CD14-positive monocyte (primary cell): ENCODE results near the gene MLX. TPM values are rescaled to one million over a fixed set of nuclear protein-coding genes. Genes with fewer than 3 reads are reported as not detected.

Experiments
- DNase-seq, 3 donors: peaks; one replicate each; pipeline ENCODE4 v3.0.0-alpha.2; 2011 to 2022
- H2AFZ ChIP-seq: 2 replicates; pipeline ENCODE4 v1.6.0; 2012; ENCODE audit warnings: mild to moderate bottlenecking, low read depth, low read length, inconsistent platforms; ENCODE audit not compliant: insufficient read depth, poor library complexity, severe bottlenecking
- H3K27ac ChIP-seq, 2 donors: 1 replicate in 1 of 2; 2 replicates in 1 of 2; pipeline ENCODE4 v1.5.1; 2012 to 2013; ENCODE audit warnings: low read length in 2 of 2, control low read depth in 1 of 2, inconsistent platforms in 1 of 2, low read depth in 1 of 2, mild to moderate bottlenecking in 1 of 2
- H3K27me3 ChIP-seq, 2 donors: one replicate each; pipeline versions ENCODE4 v1.6.0 to v1.6.1; 2011 to 2013; ENCODE audit warnings: low read length in 2 of 2; ENCODE audit not compliant: control insufficient read depth in 2 of 2, insufficient read depth in 2 of 2
- H3K36me3 ChIP-seq, 2 donors: replicated peaks in 1 of 2; 1 replicate in 1 of 2; 2 replicates in 1 of 2; pipeline versions ENCODE4 v1.5.1 to v1.6.1; 2012 to 2013; ENCODE audit warnings: low read length in 2 of 2, control low read depth in 1 of 2, inconsistent platforms in 1 of 2, mild to moderate bottlenecking in 1 of 2; ENCODE audit not compliant: insufficient read depth in 2 of 2, control insufficient read depth in 1 of 2
- H3K4me1 ChIP-seq, 2 donors: 1 replicate in 1 of 2; 2 replicates in 1 of 2; pipeline versions ENCODE4 v1.5.1 to v1.6.1; 2012 to 2013; ENCODE audit warnings: low read length in 2 of 2, control low read depth in 1 of 2, inconsistent platforms in 1 of 2, mild to moderate bottlenecking in 1 of 2, moderate library complexity in 1 of 2; ENCODE audit not compliant: insufficient read depth in 2 of 2, control insufficient read depth in 1 of 2
- H3K4me2 ChIP-seq: replicated peaks from 2 replicates; pipeline ENCODE3; 2012; ENCODE audit warnings: low read length, moderate library complexity, mild to moderate bottlenecking; ENCODE audit not compliant: poor library complexity, severe bottlenecking; ENCODE audit errors: extremely low read depth
- H3K4me3 ChIP-seq, 3 experiments: fragments of 200-600 bp in 1 of 3; sonication (generic) in 1 of 3; replicated peaks in 1 of 3; 1 replicate in 2 of 3; 2 replicates in 1 of 3; pipeline ENCODE4 v1.5.1; 2011 to 2013; ENCODE audit warnings: low read length in 3 of 3, mild to moderate bottlenecking in 3 of 3, control low read depth in 2 of 3, low read depth in 2 of 3, inconsistent platforms in 1 of 3, moderate library complexity in 1 of 3
- H3K79me2 ChIP-seq: 2 replicates; pipeline ENCODE4 v1.6.0; 2012; ENCODE audit warnings: mild to moderate bottlenecking, control low read depth, inconsistent platforms, low read length, moderate library complexity; ENCODE audit not compliant: insufficient read depth
- H3K9ac ChIP-seq: 2 replicates; pipeline ENCODE4 v1.6.0; 2017; ENCODE audit warnings: low read length, mild to moderate bottlenecking; ENCODE audit not compliant: insufficient read depth, poor library complexity, severe bottlenecking
- H3K9me3 ChIP-seq, 2 donors: replicated peaks in 1 of 2; 1 replicate in 1 of 2; 2 replicates in 1 of 2; pipeline versions ENCODE4 v1.5.1 to v1.6.1; 2012 to 2013; ENCODE audit warnings: low read length in 2 of 2, control low read depth in 1 of 2; ENCODE audit not compliant: control insufficient read depth in 1 of 2, insufficient read depth in 1 of 2
- H4K20me1 ChIP-seq: 2 replicates; pipeline ENCODE4 v1.6.0; 2012; ENCODE audit warnings: mild to moderate bottlenecking, low read length, control low read depth, moderate library complexity; ENCODE audit not compliant: insufficient read depth
- H3K27ac Mint-ChIP-seq, 7 donors: one replicate each; pipeline ENCODE4 v1.8.0; 2020; ENCODE audit warnings: mild to moderate bottlenecking in 7 of 7, mixed read lengths in 7 of 7, moderate library complexity in 6 of 7, inconsistent platforms in 2 of 7
- H3K27me3 Mint-ChIP-seq, 3 donors: one replicate each; pipeline ENCODE4 v1.8.0; 2021 to 2022; ENCODE audit warnings: low read depth in 3 of 3, mild to moderate bottlenecking in 3 of 3, mixed read lengths in 3 of 3, moderate library complexity in 3 of 3, inconsistent platforms in 1 of 3
- H3K36me3 Mint-ChIP-seq, 2 donors: one replicate each; pipeline ENCODE4 v1.8.0; 2020; ENCODE audit warnings: mixed read lengths in 2 of 2, inconsistent platforms in 1 of 2, mild to moderate bottlenecking in 1 of 2
- H3K4me1 Mint-ChIP-seq: one replicate; pipeline ENCODE4 v1.8.0; 2020; ENCODE audit warnings: mild to moderate bottlenecking, mixed read lengths
- H3K4me3 Mint-ChIP-seq, 2 donors: one replicate each; pipeline ENCODE4 v1.8.0; 2020; ENCODE audit warnings: mild to moderate bottlenecking in 2 of 2, mixed read lengths in 2 of 2, moderate library complexity in 1 of 2
- H3K9me3 Mint-ChIP-seq, 7 donors: one replicate each; pipeline ENCODE4 v1.8.0; 2020 to 2022; ENCODE audit warnings: mixed read lengths in 7 of 7, mild to moderate bottlenecking in 6 of 7, moderate library complexity in 6 of 7, inconsistent platforms in 2 of 7
- WGBS: methylation state at CpG from one replicate; pipeline ENCODE4 v1.1.5; 2013; ENCODE audit warnings: missing lambda C conversion rate; ENCODE audit not compliant: insufficient coverage; 5-methylcytosine and 5-hydroxymethylcytosine counted together
- intact Hi-C, 2 donors: fragments of 100-400 bp; cut with micrococcal nuclease; formaldehyde crosslinking; loops; one replicate each; pipeline versions ENCODE4 v1.15.0 to v1.15.1; 2023
- polyA plus RNA-seq, 3 donors: library from polyadenylated mRNA; depleted of rRNA in 1 of 3; unstranded in 2 of 3; stranded (reverse) in 1 of 3; fragments of 300-500 nt in 2 of 3; fragments of >200 nt in 1 of 3; fragmentation: Illumina TruSeq in 2 of 3; gene quantifications; 1 replicate in 2 of 3; 2 replicates in 1 of 3; pipeline ENCODE4 v1.2.3, GENCODE V29; 2012 to 2021
- TF ChIP-seq, protein P1 (sequence below): fragments of 200-600 bp; IDR thresholded peaks from one replicate; pipeline ENCODE4 v1.8.0; 2022; ENCODE audit warnings: antibody characterized with exemption, mild to moderate bottlenecking

MLX gene
- polyA plus RNA-seq, 3 donors = 61.4 to 106 (median 63.5) TPM

DNA sequence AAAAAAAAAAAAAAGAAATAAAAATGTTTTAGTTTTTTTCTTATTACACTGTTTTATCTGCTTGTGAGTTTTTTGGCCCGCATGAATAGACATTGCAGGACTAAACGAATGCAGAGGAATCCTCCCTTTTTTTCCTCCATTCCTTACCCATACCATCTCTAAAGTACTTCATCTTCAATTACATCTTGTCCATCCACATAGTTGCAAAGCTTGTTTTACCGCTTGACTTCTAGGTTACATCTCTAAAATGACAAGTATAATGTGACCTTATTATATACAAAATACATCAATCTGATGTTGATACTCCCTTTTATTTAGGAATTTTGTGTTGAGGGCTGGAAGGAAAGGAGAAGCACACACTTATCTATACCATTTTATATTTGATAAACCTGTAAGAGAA is 29.5 kb downstream of the MLX start:
- Mint-ChIP-seq H3K36me3 (peaks cover 29 to 58% of the 10 kb centered on the region in 2 donors), H3K4me1 (no peaks in the 10 kb centered on the region), H3K27me3 (no peaks in the 10 kb centered on the region), H3K4me3 (no peak overlapping the region), H3K9me3 (no peaks in the 10 kb centered on the region), H3K27ac (no peak overlapping the region)
- peaks cover 80% of the 10 kb centered on the region for H4K20me1 ChIP-seq
- intact Hi-C loops = no loop called here
- H3K9ac ChIP-seq = no peak overlapping the region
- WGBS = 90% methylated on average over 2 of the region's 3 CpGs
- H3K79me2 ChIP-seq = peaks cover 36% of the 10 kb centered on the region
- no peak overlapping the region for H3K4me3 ChIP-seq
- H3K4me2 ChIP-seq = no peak overlapping the region
- H3K36me3 ChIP-seq = peaks cover 24 to 39% of the 10 kb centered on the region in 2 donors
- no peak overlapping the region for H2AFZ ChIP-seq
- H3K27me3 ChIP-seq = no peaks in the 10 kb centered on the region
- TF ChIP-seq, protein P1, sequence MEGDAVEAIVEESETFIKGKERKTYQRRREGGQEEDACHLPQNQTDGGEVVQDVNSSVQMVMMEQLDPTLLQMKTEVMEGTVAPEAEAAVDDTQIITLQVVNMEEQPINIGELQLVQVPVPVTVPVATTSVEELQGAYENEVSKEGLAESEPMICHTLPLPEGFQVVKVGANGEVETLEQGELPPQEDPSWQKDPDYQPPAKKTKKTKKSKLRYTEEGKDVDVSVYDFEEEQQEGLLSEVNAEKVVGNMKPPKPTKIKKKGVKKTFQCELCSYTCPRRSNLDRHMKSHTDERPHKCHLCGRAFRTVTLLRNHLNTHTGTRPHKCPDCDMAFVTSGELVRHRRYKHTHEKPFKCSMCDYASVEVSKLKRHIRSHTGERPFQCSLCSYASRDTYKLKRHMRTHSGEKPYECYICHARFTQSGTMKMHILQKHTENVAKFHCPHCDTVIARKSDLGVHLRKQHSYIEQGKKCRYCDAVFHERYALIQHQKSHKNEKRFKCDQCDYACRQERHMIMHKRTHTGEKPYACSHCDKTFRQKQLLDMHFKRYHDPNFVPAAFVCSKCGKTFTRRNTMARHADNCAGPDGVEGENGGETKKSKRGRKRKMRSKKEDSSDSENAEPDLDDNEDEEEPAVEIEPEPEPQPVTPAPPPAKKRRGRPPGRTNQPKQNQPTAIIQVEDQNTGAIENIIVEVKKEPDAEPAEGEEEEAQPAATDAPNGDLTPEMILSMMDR = no peak
- H3K27ac ChIP-seq = no peak overlapping the region
- no peaks in the 10 kb centered on the region for H3K9me3 ChIP-seq
- DNase-seq = no peak
- H3K4me1 ChIP-seq = no peaks in the 10 kb centered on the region

DNA sequence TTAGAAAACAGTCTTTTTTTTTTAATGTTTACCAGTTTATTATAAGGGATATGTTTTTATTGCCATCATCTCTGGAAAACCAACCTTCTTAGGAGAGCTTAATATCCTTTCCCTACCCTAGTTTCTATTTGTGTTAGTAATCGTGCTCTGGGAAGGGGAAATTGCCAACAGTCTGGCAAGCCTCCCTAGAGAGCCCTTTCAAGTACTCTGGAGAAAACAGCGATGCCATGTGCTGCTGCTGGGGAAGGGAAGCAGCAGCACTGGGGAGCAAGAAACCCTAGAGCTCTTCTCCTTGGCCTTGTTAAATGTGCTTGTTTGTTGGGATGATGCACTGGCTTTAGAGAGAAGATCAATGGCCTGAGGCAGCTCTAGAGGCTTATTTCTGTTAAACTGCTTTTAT is 32.0 kb downstream of the MLX start:
- peaks cover 86% of the 10 kb centered on the region for H4K20me1 ChIP-seq
- Mint-ChIP-seq H3K4me1 (no peaks in the 10 kb centered on the region), H3K27me3 (no peaks in the 10 kb centered on the region), H3K27ac (no peak overlapping the region), H3K36me3 (peaks cover 21 to 55% of the 10 kb centered on the region in 2 donors), H3K9me3 (no peaks in the 10 kb centered on the region), H3K4me3 (no peak overlapping the region)
- no peak overlapping the region for H3K9ac ChIP-seq
- no peak overlapping the region for H3K27ac ChIP-seq
- no peak for DNase-seq
- peaks cover 60% of the 10 kb centered on the region for H3K79me2 ChIP-seq
- no peaks in the 10 kb centered on the region for H3K27me3 ChIP-seq
- H3K9me3 ChIP-seq = no peaks in the 10 kb centered on the region
- WGBS = 100% methylated on average over 1 of the region's 2 CpGs
- no peak overlapping the region for H3K4me3 ChIP-seq
- TF ChIP-seq, protein P1 = no peak
- H3K4me1 ChIP-seq = no peaks in the 10 kb centered on the region
- no peak overlapping the region for H2AFZ ChIP-seq
- intact Hi-C loops = no loop called here
- peaks cover 18 to 30% of the 10 kb centered on the region in 2 donors for H3K36me3 ChIP-seq
- no peak overlapping the region for H3K4me2 ChIP-seq
